H1 (cell line): Measurements from ENCODE around the gene GCC1.

Source experiments
- EGR1 ChIP-seq: IDR thresholded peaks from 2 replicates; pipeline ENCODE4 v1.6.1; 2011; ENCODE audit warnings: low read depth, low read length, borderline replicate concordance
- EP300 ChIP-seq, 2 experiments: IDR thresholded peaks; 1 replicate in 1 of 2; 2 replicates in 1 of 2; pipeline ENCODE4 v1.6.1; 2011 to 2012; ENCODE audit warnings: low read depth in 2 of 2, low read length in 2 of 2, mild to moderate bottlenecking in 2 of 2, borderline replicate concordance in 1 of 2, inconsistent platforms in 1 of 2, moderate library complexity in 1 of 2
- EZH2 ChIP-seq: fragments of 200-600 bp; sonication (generic); IDR thresholded peaks from 2 replicates; pipeline ENCODE4 v1.7.1; 2012; ENCODE audit warnings: low read depth, mild to moderate bottlenecking, moderate library complexity, low read length, inconsistent platforms; ENCODE audit not compliant: severe bottlenecking
- POLR2AphosphoS5 ChIP-seq: IDR thresholded peaks from 2 replicates; pipeline ENCODE4 v1.6.1; 2011; ENCODE audit warnings: low read depth, low read length
- TAF1 ChIP-seq: IDR thresholded peaks from 2 replicates; pipeline ENCODE4 v1.6.1; 2011; ENCODE audit warnings: mild to moderate bottlenecking, low read depth, low read length

GRCh38 chr7:127591591-127591990 is 6.2 kb upstream of the GCC1 start:
- TF ChIP-seq TAF1 = no peak
- TF ChIP-seq EP300 (IDR thresholded peaks at IDR 0.05; ENCODE audit: borderline replicate concordance in 1 of 2, low read depth in 2 of 2, low read length in 2 of 2) = no peak
- TF ChIP-seq EGR1 = no peak
- TF ChIP-seq EZH2 = no peak
- TF ChIP-seq POLR2AphosphoS5 = no peak
